ENCODE results near the gene DPYD.

Gene DPYD

DNA sequence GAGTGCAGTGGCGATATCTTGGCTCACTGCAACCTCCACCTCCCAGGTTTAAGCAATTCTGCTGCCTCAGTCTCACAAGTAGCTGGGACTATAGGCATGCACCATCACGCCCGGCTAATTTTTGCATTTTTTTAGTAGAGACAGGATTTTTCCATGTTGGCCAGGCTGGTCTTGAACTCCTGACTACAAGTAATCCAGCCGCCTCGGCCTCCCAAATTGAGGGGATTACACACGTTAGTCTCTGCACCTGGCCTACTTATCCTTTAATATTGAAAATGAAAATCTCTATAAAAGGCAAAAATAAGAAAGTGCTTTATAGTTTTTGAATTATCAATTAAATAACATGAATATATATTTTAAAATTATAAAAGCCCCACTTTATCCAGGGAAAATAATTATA is 190.6 kb downstream of the DPYD start:
- Histone ChIP-seq H3K4me1 (ENCODE audit: insufficient read depth, low read length, poor library complexity, severe bottlenecking) (no peaks in the 10 kb centered on the region), H3K36me3 (ENCODE audit: insufficient read depth, low read length) (no peaks in the 10 kb centered on the region), H3K9me2 (replicated peaks; ENCODE audit: low read depth, low read length) (no peaks in the 10 kb centered on the region), H3K9me3 (ENCODE audit: insufficient read depth, low read depth, low read length) (no peaks in the 10 kb centered on the region), H3K4me3 (ENCODE audit: low read length, poor library complexity, severe bottlenecking) (no peak overlapping the region), H3F3A (ENCODE audit: low read depth) (no peaks in the 10 kb centered on the region), H4K20me1 (ENCODE audit: insufficient read depth, low read length, poor library complexity, severe bottlenecking) (no peaks in the 10 kb centered on the region), H3K27me3 (ENCODE audit: insufficient read depth, low read length, poor library complexity, severe bottlenecking) (no peaks in the 10 kb centered on the region), H2AFZ (ENCODE audit: low read length) (no peak overlapping the region), H3K4me2 (ENCODE audit: low read depth, low read length, poor library complexity, severe bottlenecking) (no peak overlapping the region), H3K9ac (ENCODE audit: low read depth, low read length, poor library complexity, severe bottlenecking) (no peak overlapping the region), H3K79me2 (ENCODE audit: insufficient read depth, low read length) (no peaks in the 10 kb centered on the region)
- TF ChIP-seq, protein P1, sequence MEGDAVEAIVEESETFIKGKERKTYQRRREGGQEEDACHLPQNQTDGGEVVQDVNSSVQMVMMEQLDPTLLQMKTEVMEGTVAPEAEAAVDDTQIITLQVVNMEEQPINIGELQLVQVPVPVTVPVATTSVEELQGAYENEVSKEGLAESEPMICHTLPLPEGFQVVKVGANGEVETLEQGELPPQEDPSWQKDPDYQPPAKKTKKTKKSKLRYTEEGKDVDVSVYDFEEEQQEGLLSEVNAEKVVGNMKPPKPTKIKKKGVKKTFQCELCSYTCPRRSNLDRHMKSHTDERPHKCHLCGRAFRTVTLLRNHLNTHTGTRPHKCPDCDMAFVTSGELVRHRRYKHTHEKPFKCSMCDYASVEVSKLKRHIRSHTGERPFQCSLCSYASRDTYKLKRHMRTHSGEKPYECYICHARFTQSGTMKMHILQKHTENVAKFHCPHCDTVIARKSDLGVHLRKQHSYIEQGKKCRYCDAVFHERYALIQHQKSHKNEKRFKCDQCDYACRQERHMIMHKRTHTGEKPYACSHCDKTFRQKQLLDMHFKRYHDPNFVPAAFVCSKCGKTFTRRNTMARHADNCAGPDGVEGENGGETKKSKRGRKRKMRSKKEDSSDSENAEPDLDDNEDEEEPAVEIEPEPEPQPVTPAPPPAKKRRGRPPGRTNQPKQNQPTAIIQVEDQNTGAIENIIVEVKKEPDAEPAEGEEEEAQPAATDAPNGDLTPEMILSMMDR (conservative IDR thresholded peaks at IDR 0.05; ENCODE audit: low read length) = no peak
- no peak for TF ChIP-seq EZH2phosphoT487 (IDR thresholded peaks at IDR 0.05; ENCODE audit: borderline replicate concordance)

DNA sequence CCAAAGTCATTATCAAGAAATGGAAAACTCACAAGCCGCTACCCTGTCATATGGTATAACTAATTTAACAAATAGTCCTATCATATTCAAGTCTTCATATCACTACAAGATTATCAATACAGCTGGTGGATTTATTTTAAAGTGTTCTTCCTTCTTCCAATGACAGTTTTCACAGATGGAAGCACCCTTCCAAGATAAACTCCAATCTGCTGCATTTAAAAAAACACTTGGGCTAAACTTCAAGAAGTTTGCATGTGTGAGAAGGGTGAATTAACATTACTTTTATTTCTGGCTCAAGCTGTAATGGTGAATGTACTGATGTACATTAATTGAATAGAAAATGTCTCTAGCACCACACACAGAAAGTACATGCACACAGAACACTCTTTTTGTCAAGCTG is 192.4 kb downstream of the DPYD start:
- Histone ChIP-seq H3K9ac (ENCODE audit: low read depth, low read length, poor library complexity, severe bottlenecking) (no peak overlapping the region), H3K9me3 (ENCODE audit: insufficient read depth, low read depth, low read length) (no peaks in the 10 kb centered on the region), H3K4me2 (ENCODE audit: low read depth, low read length, poor library complexity, severe bottlenecking) (no peak overlapping the region), H3K4me1 (ENCODE audit: insufficient read depth, low read length, poor library complexity, severe bottlenecking) (no peaks in the 10 kb centered on the region), H4K20me1 (ENCODE audit: insufficient read depth, low read length, poor library complexity, severe bottlenecking) (no peaks in the 10 kb centered on the region), H3F3A (ENCODE audit: low read depth) (no peaks in the 10 kb centered on the region), H3K27me3 (ENCODE audit: insufficient read depth, low read length, poor library complexity, severe bottlenecking) (no peaks in the 10 kb centered on the region), H2AFZ (ENCODE audit: low read length) (no peak overlapping the region), H3K79me2 (ENCODE audit: insufficient read depth, low read length) (no peaks in the 10 kb centered on the region), H3K4me3 (ENCODE audit: low read length, poor library complexity, severe bottlenecking) (no peak overlapping the region), H3K9me2 (replicated peaks; ENCODE audit: low read depth, low read length) (no peaks in the 10 kb centered on the region), H3K36me3 (ENCODE audit: insufficient read depth, low read length) (no peaks in the 10 kb centered on the region)
- TF ChIP-seq, protein P1 (conservative IDR thresholded peaks at IDR 0.05; ENCODE audit: low read length) = no peak
- no peak for TF ChIP-seq EZH2phosphoT487 (IDR thresholded peaks at IDR 0.05; ENCODE audit: borderline replicate concordance)

DNA sequence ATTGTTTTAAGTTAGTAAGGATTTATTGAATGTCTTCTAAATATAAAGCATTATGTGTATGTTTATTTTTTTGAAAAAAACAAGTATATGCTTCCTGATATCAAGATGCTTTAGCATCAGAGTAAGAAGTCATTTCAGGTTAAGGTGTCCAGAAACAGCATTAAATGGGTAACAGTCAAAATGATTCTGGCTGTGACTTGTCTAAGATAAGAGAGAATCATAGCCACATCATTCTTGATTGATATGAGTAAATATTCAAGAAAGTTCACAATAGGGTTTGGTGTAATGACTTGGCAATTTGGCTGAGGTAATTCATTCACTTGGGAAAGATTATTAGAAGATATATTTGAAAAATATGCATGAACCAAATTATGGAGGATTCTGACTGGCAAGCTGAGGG is 193.8 kb downstream of the DPYD start:
- Histone ChIP-seq H2AFZ (ENCODE audit: low read length) (no peak overlapping the region), H3K9me3 (ENCODE audit: insufficient read depth, low read depth, low read length) (no peaks in the 10 kb centered on the region), H3K9me2 (replicated peaks; ENCODE audit: low read depth, low read length) (no peaks in the 10 kb centered on the region), H3K36me3 (ENCODE audit: insufficient read depth, low read length) (no peaks in the 10 kb centered on the region), H3K4me1 (ENCODE audit: insufficient read depth, low read length, poor library complexity, severe bottlenecking) (no peaks in the 10 kb centered on the region), H3K4me2 (ENCODE audit: low read depth, low read length, poor library complexity, severe bottlenecking) (no peak overlapping the region), H3K79me2 (ENCODE audit: insufficient read depth, low read length) (no peaks in the 10 kb centered on the region), H3F3A (ENCODE audit: low read depth) (no peaks in the 10 kb centered on the region), H3K4me3 (ENCODE audit: low read length, poor library complexity, severe bottlenecking) (no peak overlapping the region), H4K20me1 (ENCODE audit: insufficient read depth, low read length, poor library complexity, severe bottlenecking) (no peaks in the 10 kb centered on the region), H3K9ac (ENCODE audit: low read depth, low read length, poor library complexity, severe bottlenecking) (no peak overlapping the region), H3K27me3 (ENCODE audit: insufficient read depth, low read length, poor library complexity, severe bottlenecking) (no peaks in the 10 kb centered on the region)
- TF ChIP-seq EZH2phosphoT487 (IDR thresholded peaks at IDR 0.05; ENCODE audit: borderline replicate concordance) = no peak
- TF ChIP-seq, protein P1 (conservative IDR thresholded peaks at IDR 0.05; ENCODE audit: low read length) = no peak

Data from Loucy (cell line).